ENCODE results near the gene P2RY8.

The P2RY8 gene

GRCh38 chrX:1442016-1442665 is 94.8 kb downstream of the P2RY8 start:
- DNase-seq: peak; percentile 1

- DNase-seq: no peak
Observed at GRCh38 chrX:1440506-1440905, 96.5 kb downstream of the P2RY8 start.

DNA sequence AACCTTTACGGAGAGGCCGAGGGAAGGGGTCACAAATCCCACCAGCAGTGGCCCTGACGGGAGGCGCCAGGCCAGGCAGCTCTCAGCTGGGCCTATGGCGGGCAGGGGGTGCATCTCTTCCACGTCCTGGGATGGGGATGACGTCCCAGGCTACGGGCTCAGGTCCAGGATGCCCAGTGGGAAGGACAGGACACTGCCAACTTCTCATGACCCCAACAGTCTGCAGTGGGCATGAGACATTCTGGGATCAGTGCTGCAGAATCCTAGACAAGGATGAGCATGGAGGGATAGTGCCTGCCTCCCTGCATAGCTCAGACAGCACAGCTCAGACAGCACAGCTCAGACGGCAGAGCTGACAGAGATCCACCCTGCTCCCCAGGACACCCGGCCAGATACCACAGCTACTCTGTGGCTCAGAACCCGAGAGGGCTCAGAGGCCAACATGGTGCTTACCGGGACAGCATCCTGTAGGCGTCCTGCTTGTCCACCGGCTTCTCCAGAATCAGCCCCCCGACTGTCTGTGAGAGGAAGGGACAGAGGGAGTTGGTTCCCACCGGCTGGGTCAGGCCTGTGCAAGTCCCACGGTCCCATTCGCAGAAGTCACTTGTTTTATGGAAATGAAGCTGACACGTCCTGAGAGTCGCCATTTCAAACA is 101.6 kb downstream of the P2RY8 start:
- DNase-seq: no peak

DNA sequence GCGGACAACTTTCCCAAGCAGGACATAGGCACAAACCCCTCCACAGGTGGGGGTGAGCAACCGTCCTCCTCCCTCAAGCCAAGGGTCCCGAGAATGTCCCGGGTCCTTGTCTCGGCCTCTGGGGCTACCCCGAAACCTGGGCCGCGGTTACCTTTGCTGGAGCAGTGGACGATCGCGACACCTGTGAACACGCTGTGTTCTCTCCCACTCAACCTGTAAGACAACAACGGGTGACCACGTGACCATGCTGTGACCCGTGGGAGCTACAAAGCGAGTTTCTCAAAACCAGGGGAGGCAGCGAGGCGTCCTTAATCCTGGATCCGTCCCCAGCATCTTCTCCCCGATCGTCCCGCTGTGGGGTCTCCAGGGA is 102.1 kb downstream of the P2RY8 start:
- no peak for DNase-seq

- no peak for DNase-seq
Observed at GRCh38 chrX:1433646-1434357, 103.2 kb downstream of the P2RY8 start.

DNA sequence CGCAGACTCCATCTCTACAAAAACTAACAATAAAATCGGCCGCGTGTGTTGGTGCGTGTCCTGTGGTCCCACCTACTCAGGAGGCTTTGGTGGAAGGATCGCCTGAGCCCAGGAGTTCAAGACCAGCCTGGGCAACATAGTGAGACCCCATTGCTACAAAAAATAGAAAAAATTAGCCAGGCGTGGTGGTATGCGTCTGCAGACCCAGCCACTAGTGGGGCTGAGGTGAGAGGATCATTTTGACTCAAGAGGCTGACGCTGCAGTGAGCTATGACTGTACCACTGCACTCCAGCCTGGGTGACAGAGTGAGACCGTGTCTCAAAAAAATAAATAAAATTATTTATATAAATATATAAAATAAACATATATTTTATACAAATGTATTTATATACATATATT is 106.5 kb downstream of the P2RY8 start:
- no peak for DNase-seq

- peak; percentile 2 for DNase-seq
Observed at GRCh38 chrX:1427756-1428155, 109.2 kb downstream of the P2RY8 start.

DNA sequence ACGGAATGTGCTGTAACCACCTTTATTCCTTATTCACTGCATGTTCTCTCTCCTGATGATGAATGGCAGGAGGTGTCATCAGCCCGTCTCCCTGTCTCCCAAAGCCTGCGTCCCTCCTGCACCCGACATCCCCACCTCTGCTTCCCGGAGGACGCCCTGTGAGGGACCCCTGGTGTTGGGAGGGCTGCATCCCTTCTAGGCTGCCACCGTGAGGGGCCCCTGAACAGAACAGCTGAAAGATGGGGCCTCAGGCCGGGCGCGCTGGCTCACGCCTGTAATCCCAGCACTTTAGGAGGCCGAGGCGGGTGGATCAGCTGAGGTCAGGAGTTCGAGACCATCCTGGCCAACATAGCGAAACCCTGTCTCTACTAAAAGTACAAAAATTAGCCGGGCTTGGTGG is 110.7 kb downstream of the P2RY8 start:
- peak; percentile 1 for DNase-seq

- DNase-seq: peak; percentile 1
Observed at GRCh38 chrX:1425381-1425780, 111.6 kb downstream of the P2RY8 start.

DNA sequence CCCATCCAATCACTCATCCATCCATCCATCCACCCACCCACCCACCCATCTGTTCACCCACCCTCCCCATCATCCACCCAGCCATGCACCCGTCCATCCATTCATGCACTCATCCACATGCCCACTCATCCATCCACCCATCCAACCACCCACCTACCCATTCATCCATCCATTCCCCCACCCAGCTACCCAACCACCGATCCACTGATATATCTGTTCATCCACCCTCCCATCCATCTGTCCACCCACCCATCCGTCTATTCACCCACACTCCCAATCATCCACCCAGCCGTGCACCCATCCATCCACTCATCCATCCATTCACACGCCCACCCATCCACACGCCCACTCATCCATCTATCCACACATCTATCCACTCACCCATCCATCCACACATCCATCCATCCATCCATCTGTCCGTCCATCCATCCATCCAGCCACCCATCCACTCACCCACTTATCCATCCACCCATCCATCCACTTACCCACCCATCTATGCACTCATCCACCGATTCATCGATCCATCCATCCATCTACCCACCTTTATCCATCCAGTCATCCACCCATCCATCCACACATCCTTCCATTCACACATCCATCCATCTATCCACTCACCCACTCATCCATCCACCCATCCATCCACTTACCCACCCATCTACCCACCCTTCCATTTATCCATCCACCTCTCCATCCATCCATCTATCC is 112.7 kb downstream of the P2RY8 start:
- DNase-seq: peak; percentile 1

GRCh38 chrX:1423215-1423614 is 113.8 kb downstream of the P2RY8 start:
- DNase-seq: peak; percentile 1

- DNase-seq: no peak
Observed at GRCh38 chrX:1422135-1422465, 114.9 kb downstream of the P2RY8 start.

DNA sequence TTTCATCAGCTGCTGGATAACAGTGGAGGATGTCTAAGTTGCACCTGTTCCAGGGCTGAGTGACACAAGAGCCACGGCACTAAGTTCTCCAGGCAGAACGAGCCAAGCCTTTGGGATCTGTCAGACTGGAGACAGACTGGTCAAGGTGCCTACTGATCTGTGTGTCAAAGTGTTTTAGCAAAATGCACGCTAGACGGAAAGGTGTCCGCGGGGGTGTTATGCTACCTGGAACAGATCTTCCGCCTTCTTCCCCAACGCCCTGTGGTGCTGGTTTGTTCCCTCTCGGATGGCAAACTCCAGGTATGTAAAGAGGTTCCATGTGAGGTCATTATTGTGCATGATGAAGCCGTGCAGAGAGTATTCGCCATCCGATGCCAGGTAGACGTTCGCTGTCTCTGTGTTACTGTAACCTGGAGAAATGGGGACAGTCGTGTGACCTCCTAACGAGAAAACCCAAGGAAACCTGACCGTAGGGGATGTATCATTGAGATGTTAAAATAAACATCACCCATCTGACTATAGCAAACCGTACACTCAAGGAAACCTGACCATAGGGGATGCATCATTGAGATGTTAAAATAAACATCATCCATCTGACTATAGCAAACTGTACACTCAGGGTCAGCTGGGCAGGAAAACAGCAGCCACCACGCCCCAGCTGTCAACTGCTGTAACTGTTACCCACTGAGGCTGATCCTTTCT is 115.4 kb downstream of the P2RY8 start:
- DNase-seq: peak; percentile 2

GRCh38 chrX:1420371-1420770 is 116.6 kb downstream of the P2RY8 start:
- DNase-seq: peak; percentile 2

DNA sequence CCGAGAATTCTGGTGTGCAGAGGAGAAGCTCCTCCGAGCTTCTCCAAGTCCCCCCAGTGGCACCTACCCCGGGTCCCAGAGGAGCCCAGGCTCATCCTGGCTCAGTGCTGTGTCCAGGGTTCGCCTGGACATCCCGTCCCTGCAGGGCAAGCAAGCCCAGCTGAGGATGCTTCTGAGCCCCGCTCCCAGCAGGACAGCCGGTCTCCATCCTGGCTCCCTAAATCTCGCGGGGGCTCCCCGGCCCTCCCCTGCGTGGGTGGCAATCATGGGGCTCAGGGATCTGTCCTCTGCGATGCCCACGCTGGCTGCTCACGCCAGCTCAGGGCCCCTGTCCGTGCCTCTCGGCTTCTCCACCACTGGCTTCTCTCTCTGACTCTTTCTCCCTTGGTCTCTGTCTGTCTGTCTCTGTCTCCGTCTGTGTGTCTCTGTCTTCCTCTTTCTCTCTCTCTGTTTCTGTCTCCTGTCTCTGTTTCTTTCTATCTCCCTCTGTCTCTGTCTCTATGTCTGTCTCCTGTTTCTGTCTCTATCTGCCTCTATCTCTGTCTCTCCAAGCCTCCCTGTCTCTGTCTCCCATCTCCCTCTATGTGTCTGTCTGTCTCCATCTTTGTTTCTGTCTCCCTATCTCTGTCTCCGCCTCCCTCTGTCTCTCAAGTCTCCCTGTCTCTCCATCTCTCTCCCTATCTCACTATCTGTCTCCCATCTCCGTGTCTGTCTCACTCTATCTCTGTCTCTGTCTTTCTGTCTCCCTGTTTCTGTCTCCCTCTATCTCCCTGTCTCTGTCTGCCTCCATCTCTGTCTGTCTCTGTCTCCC is 117.2 kb downstream of the P2RY8 start:
- peak; percentile 2 for DNase-seq

DNA sequence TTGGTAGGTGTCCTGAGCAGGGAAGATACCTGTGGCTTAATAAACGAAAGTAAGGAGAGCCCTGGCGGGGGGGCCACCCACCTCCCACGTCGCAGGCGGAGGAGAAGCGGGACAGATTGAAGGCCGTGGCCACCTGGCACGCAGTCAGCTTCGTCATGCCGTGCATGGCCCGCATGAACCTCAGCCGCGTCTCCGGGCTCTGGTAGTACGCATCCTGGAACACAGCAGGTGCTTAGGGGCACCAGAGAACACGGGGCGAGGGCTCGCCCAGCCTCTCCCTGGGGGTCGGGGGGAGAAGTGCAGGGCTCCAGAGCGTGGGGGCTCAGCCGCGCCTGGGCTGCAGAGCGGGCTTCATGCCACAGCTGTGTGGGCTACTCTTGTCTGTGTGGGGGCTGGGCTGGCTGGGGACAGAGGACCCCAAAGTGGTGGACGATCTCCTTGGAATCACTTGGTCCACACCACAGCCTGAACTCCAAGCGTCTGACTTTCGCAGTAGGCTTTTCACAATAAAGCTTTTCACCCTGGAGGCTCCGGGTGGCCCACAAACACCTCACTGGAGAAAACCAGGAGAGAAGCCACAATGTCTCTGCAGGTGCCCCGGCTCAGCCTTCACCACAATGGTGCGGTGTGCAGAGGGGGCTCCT is 118.0 kb downstream of the P2RY8 start:
- peak; percentile 3 for DNase-seq

GRCh38 chrX:1417921-1418771 is 118.8 kb downstream of the P2RY8 start:
- peak; percentile 3 for DNase-seq

DNA sequence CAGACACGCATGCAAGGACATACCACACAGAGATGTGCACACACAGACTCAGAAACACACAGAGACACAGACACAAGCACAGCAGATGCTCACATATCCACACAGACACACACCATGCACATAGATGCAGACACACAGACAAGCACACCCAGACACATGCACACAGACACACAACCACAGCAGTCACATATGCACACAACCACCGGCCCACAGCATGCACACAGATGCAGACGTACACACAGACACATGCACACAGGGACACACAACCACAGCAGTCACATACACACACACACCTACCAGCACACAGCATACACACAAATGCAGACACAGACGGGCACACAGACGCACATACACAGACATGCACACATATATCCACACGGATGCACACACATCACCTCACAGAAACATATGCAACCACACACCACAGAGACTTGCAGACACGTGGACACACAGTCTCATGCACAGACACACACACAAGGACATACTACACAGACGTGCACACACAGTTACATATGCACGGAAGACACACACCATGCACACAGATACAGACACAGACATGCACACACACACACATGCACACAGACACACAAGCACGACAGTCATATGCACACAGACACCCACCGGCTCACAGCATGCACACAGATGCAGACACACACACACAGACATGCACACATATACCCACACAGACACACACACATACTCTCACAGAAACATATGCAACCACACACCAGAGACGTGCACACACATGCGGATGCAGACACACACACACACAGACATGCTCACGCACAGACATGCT is 119.8 kb downstream of the P2RY8 start:
- peak; percentile 1 for DNase-seq

DNA sequence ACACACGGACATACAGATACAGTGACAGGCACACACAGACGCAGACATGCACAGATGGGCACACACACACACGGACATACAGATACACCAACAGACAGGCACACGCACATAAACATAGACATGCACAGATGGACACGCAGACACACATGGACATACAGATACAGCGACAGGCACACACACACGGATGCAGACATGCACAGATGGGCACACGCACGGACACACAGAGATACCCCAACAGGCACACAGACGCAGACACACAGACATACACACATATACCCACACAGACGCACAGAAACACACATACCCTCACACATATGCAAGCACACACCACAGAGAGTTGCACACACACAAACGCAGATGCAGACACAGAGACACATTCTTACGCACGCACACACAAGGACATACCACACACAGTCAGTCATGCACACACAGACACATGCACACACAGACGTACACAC is 120.6 kb downstream of the P2RY8 start:
- DNase-seq: no peak

All from activated CD4-positive, alpha-beta T cell treated with anti-CD3 and anti-CD28 coated beads for 48 hours (primary cell).